ENCODE data around the gene GSTM1.

DNA sequence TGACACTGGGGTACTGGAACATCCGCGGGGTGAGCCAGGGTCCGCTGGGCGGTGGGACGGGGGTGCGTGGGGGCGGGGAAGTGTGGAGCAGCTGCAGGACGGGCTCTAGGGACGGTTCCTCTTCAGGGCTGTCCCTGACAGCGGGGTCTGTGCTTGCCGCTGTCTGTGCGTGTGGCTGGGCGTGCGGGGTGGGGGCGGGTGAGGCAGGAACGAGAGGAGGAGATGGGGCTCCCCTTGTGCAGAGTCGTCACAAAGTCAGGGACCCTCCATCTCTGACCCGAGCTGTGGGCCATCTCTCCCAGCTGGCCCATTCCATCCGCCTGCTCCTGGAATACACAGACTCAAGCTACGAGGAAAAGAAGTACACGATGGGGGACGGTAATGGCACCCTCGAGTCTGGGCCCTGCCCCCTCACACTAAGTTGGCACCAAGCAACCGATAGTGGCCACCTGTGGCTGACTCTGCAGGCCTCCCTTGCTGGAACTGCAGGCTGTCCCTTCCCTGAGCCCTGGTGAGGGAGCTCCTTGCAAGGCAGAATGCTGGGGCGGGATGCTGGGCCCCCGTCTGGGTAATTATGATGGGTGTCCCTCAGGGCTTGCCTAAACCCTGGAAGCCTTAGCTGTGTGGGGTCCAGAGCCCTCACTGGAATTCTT, 19.4 kb upstream of the GSTM1 start:
- TF ChIP-seq, protein P1, sequence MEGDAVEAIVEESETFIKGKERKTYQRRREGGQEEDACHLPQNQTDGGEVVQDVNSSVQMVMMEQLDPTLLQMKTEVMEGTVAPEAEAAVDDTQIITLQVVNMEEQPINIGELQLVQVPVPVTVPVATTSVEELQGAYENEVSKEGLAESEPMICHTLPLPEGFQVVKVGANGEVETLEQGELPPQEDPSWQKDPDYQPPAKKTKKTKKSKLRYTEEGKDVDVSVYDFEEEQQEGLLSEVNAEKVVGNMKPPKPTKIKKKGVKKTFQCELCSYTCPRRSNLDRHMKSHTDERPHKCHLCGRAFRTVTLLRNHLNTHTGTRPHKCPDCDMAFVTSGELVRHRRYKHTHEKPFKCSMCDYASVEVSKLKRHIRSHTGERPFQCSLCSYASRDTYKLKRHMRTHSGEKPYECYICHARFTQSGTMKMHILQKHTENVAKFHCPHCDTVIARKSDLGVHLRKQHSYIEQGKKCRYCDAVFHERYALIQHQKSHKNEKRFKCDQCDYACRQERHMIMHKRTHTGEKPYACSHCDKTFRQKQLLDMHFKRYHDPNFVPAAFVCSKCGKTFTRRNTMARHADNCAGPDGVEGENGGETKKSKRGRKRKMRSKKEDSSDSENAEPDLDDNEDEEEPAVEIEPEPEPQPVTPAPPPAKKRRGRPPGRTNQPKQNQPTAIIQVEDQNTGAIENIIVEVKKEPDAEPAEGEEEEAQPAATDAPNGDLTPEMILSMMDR (conservative IDR thresholded peaks at IDR 0.05): no peak
- no peak for TF ChIP-seq ZFX (IDR thresholded peaks at IDR 0.05)
